ENCODE results near the gene SPATA31D3. TPM values are rescaled to one million over a fixed set of nuclear protein-coding genes. Genes with fewer than 3 reads are reported as not detected.
"Not testable (repeated sequence)": the region's sequence is repeated elsewhere in the genome, so short reads cannot be mapped to it uniquely, and the experiment has no call there.

The SPATA31D3 gene
- total RNA-seq (2014; rRNA removed; shearing (Covaris generic)), result not detected in 2 replicates

- DNase-seq (ENCODE audit: low spot score), result not testable (repeated sequence)
These were observed at the start of gene SPATA31D3 for GRCh38 chr9:81943393-81943792. Gene SPATA31D3, plus strand, starts transcription at chr9:81943500. Its CDS starts 86 bp downstream, at chr9:81943586.

- peak; percentile 12 for DNase-seq (ENCODE audit: low spot score)
These were observed 49.4 kb upstream of the SPATA31D3 start for GRCh38 chr9:81893929-81894328.

GRCh38 chr9:81894891-81895290 lies 48.4 kb upstream of the SPATA31D3 start:
- DNase-seq (ENCODE audit: low spot score), result peak; percentile 81

DNA sequence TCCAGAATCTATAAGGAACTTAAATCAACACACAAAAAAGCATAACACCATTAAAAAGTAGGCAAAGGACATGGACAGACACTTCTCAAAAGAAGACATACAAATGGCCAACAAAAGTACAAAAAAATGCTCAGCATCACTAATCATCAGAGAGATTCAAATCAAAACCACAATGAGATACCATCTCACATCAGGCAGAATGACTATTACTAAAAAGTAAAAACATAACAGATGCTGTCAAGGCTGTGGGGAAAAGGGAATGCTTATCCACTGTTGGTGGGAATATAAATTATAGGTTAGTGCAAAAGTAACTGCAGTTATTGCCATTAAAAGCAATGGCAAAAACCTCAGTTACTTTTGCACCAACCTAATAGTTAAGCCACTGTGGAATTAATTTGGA lies 47.2 kb upstream of the SPATA31D3 start:
- peak; percentile 31 for DNase-seq (ENCODE audit: low spot score)

DNA sequence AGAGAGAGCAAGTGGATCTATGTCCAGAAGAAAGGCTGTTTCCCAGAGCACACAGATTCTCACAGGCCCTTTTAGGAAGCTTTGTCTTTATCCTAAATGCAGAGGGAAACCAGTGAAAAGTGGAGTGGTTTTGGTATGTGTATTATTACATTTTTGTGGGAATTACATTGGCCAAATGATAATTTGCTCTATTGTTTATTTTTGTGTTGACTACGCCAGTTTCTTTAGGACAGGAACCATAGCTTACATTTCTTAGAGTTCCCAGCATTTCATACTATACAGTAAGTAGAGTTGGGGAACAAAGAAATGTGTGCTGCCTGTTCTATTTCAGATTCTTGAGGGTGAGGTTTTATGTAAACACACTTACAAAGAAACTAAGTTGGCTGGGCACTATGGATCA lies 44.4 kb upstream of the SPATA31D3 start:
- no peak for DNase-seq (ENCODE audit: low spot score)

- no peak for DNase-seq (ENCODE audit: low spot score)
These were observed 41.1 kb upstream of the SPATA31D3 start for GRCh38 chr9:81902196-81902595.

DNA sequence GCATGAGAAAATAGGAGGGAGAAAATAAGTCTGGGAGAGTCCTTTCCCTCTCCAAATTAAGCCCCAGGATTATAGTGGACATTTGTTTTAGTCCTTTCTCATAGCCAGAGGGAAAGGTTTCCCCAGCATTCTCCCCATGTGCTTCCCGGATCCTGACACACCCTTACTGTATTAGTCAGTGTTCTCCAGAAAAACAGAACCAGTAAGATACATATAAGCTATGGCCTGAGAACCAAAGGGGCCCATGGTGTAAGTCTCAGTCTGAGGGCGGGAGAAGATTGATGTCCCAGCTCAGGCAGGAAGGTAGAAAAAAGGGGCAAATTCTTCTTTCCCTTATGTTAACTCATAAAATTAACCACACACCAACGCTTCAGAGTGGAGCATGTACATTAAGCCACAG lies 40.7 kb upstream of the SPATA31D3 start:
- DNase-seq (ENCODE audit: low spot score), result peak; percentile 45

- DNase-seq (ENCODE audit: low spot score), result peak; percentile 24
These were observed 36.6 kb upstream of the SPATA31D3 start for GRCh38 chr9:81906671-81907070.

GRCh38 chr9:81912135-81912534 lies 31.2 kb upstream of the SPATA31D3 start:
- DNase-seq (ENCODE audit: low spot score), result no peak

DNA sequence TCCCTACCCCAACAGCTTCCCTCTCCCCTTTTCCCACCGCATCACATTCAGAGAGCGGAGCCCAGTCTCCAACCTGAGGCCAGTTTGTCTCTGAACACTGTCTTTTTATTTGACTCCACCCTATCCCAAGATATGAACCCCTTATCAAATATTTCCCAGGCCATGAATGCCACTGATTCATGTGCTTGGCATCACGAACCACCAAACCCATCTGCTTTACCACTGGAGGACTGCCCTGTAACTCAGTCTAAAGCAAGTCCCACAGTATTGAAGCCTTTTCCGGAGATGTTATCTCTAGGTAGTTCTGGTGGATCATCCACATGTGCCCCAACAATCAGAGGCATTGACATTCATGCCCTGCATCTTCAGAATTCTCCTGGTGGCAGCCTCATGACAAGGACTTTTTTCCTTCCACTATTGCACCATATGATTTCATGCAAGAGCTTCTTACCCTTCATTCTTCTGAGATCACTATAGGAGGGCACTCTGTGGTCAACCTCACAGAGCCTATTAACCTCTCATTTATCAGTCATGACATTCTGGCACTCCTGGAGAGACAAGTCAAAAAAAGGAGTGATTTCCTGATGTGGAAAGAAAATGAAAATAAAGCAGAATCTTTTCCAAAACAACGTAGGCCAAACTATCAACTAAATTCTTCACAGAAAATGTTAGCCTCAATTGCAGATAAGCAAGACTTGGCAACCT lies 27.3 kb upstream of the SPATA31D3 start:
- peak; percentile 89 for DNase-seq (ENCODE audit: low spot score)

DNA sequence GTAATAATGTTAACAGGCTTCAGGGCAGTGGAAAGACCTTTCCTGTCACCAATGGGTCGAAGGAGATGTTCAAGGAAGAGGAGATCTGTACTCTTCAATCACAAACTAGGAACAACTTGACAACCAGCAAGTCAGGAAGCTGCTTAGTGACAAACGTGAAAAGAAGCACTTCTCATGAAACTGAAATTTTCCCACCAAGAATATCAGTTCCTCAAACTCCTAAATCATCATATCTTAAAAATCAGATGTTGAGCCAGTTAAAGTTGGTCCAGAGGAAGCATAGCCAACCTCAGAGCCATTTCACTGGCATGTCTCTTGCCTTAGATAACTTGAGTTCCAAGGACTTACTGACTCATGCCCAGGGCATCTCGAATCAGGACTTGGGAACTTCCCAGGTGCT lies 24.8 kb upstream of the SPATA31D3 start:
- DNase-seq (ENCODE audit: low spot score), result not testable (repeated sequence)

DNA sequence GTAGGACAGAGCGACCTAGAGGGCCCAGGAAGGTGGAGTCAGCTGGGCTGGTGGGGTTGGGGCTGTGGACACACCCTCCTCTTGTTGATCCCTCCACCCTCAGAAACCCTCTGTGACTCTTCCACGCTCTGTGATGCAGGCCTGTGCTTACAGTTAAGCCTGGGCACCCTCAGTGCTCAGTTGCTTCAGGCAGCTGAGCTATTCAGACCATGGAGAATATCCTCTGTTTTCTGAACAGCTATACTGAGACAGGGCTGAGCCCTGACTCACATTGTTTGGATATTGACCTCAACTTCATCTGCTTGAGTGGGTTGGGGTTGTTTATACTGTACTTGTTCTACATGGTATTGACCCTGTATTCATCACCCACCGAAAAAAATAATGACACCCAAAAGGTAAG lies 15.0 kb upstream of the SPATA31D3 start, which contains the start of gene SPATA31D4:
Gene SPATA31D4 (plus strand): TSS at position 124 of the 400 bp plus-strand sequence. CDS start 86 bp downstream, at position 210.
- not testable (repeated sequence) for DNase-seq (ENCODE audit: low spot score)

DNA sequence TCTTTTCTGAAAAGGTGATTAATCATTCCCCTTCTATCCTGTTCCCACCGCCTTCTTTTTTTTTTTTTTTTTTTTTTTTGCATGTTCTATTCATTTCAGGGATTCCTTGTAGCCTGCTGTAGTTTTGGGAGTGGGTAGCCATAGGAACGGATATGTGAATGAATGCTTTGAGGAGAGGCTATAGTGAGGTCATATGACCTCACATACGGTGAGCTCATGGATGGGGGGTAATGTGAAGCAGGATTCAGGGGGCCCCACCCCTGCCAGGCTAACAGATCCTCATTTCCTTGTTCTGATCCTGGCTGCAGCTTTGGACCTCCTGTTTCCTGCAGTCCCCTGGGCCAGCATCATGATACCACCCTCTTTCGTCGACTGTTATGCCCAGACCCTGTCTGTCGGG lies 13.2 kb upstream of the SPATA31D3 start:
- DNase-seq (ENCODE audit: low spot score), result not testable (repeated sequence)

DNA sequence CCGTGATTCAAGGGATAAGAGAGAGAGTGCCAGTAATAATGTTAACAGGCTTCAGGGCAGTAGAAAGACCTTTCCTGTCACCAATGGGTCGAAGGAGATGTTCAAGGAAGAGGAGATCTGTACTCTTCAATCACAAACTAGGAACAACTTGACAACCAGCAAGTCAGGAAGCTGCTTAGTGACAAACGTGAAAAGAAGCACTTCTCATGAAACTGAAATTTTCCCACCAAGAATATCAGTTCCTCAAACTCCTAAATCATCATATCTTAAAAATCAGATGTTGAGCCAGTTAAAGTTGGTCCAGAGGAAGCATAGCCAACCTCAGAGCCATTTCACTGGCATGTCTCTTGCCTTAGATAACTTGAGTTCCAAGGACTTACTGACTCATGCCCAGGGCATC lies 9.8 kb upstream of the SPATA31D3 start:
- not testable (repeated sequence) for DNase-seq (ENCODE audit: low spot score)

- DNase-seq (ENCODE audit: low spot score), result not testable (repeated sequence)
These were observed 5.3 kb downstream of the SPATA31D3 start for GRCh38 chr9:81948650-81949049.

DNA sequence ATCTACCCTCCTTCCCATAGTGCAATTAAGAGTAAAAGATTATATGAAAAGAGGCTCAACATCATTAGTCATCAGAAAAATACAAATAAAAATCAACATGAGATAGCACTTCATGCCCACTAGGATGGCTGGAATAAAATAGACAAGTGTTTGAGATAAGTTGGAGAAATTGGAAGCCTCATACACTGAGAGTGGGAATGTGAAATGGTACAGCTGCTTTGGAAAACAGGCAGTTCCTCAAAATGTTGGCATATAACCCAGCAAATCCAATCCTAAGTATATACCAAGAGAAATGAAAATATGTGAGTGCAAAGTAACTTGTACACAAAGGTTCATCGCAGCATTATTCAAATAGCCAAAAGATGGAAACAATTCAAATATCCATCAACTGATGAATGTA lies 9.8 kb downstream of the SPATA31D3 start:
- no peak for DNase-seq (ENCODE audit: low spot score)

- DNase-seq (ENCODE audit: low spot score), result no peak
These were observed 12.3 kb downstream of the SPATA31D3 start for GRCh38 chr9:81955625-81956024.

- no peak for DNase-seq (ENCODE audit: low spot score)
These were observed 21.2 kb downstream of the SPATA31D3 start for GRCh38 chr9:81964218-81965171.

- DNase-seq (ENCODE audit: low spot score), result no peak
These were observed 24.7 kb downstream of the SPATA31D3 start for GRCh38 chr9:81968026-81968425.

- DNase-seq (ENCODE audit: low spot score), result no peak
These were observed 26.7 kb downstream of the SPATA31D3 start for GRCh38 chr9:81969971-81970370.

- DNase-seq (ENCODE audit: low spot score), result no peak
These were observed 28.4 kb downstream of the SPATA31D3 start for GRCh38 chr9:81971727-81972126.

DNA sequence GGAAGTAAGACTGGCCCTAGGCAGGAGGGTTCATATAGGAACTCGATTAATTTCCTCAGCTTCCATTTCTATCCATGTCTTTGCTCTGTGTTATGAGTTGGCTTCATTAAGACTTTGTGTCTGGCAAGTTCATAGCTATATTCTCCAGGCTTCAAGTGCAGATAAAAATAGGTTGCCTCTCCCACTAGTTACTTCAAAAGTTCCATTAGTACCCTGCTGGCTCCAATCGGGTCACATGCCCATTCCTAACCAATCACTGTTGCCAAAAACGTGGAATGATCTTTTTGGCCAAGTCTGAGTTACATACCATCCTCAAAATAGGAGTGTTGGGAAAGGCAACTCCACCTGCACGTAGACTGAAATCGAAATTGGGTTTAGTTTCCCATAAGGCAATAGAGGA lies 31.5 kb downstream of the SPATA31D3 start:
- no peak for DNase-seq (ENCODE audit: low spot score)

DNA sequence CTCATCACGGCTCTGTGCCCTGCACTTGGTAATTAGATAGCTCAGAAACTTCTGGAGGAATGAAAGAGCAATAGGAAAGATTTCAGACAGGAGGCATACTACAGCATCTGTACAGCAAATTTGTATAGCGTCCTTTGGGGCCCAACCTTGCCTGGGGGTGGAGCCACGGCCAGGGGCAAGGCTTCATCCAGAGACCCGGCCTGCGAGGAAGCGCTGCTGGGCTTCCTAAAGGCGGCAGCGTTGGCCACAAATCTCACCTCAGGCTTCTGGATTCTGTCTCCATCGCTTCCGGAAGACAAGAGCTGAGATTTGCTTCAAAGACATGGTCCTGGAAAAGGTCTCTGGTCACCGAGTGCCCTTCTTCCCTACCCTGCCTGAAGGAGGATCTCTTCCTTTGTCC lies 33.1 kb downstream of the SPATA31D3 start:
- DNase-seq (ENCODE audit: low spot score), result no peak
